A673 (cell line): Measurements from ENCODE around the gene KIF7. TPM values are rescaled to one million over a fixed set of nuclear protein-coding genes. Genes with fewer than 3 reads are reported as not detected.

Source experiments
- BruUV-seq: library from RNA; stranded (reverse); fragments of 400-500 nt; replicated peaks from 2 replicates; lab custom pipeline; 2021; lab: Mats Ljungman, UMichigan
- CTCF ChIA-PET: fragments of 300-600 bp; sonication (Branson Sonifier 250); formaldehyde crosslinking; loops from one replicate; lab custom pipeline; 2022; ENCODE audit warnings: antibody characterized with exemption; lab: Charles Lee
- POLR2A ChIA-PET: fragments of 300-600 bp; sonication (Branson Sonifier 250); formaldehyde crosslinking; loops from one replicate; lab custom pipeline; 2022; ENCODE audit warnings: antibody characterized with exemption; ENCODE audit not compliant: low non-redundant PET; lab: Charles Lee
- DNase-seq: peaks from one replicate; pipeline ENCODE4 v3.0.0-alpha.2; 2015; ENCODE audit warnings: low spot score
- H3K27ac ChIP-seq: fragments of 200-600 bp; sonication (generic); 2 replicates; pipeline ENCODE4 v1.5.1; 2016; ENCODE audit warnings: mixed run types, low read depth, mild to moderate bottlenecking, mixed read lengths, antibody characterized with exemption, low read length; ENCODE audit not compliant: poor library complexity, severe bottlenecking
- H3K27me3 ChIP-seq: fragments of 200-600 bp; sonication (generic); replicated peaks from 2 replicates; pipeline ENCODE4 v1.6.1; 2017; ENCODE audit warnings: mixed run types, low read depth, mild to moderate bottlenecking, mixed read lengths, antibody characterized with exemption, low read length; ENCODE audit not compliant: insufficient read depth, poor library complexity
- H3K36me3 ChIP-seq: fragments of 200-600 bp; sonication (generic); 2 replicates; pipeline ENCODE4 v1.6.1; 2016; ENCODE audit warnings: mixed run types, mild to moderate bottlenecking, mixed read lengths, antibody characterized with exemption, low read length; ENCODE audit not compliant: insufficient read depth, poor library complexity, severe bottlenecking
- H3K4me1 ChIP-seq: fragments of 200-600 bp; sonication (generic); 2 replicates; pipeline ENCODE4 v1.6.1; 2017; ENCODE audit warnings: mixed run types, mild to moderate bottlenecking, mixed read lengths, antibody characterized with exemption, low read length; ENCODE audit not compliant: insufficient read depth, poor library complexity, severe bottlenecking
- H3K4me3 ChIP-seq: fragments of 200-600 bp; sonication (generic); 2 replicates; pipeline ENCODE4 v1.5.1; 2016; ENCODE audit warnings: low read depth, mixed run types, mild to moderate bottlenecking, mixed read lengths, low read length; ENCODE audit not compliant: poor library complexity, severe bottlenecking
- H3K9me3 ChIP-seq: fragments of 200-600 bp; sonication (generic); 2 replicates; pipeline ENCODE4 v1.6.1; 2016; ENCODE audit warnings: mixed run types, low read depth, mild to moderate bottlenecking, mixed read lengths, antibody characterized with exemption, low read length; ENCODE audit not compliant: poor library complexity, severe bottlenecking
- CTCF ChIP-seq: fragments of 300-800, 200-600 bp; sonication (generic); conservative IDR thresholded peaks from 2 replicates; pipeline ENCODE4 v1.5.1; 2017; ENCODE audit warnings: low read depth, mild to moderate bottlenecking, antibody characterized with exemption, low read length, moderate library complexity, mixed read lengths
- EZH2 ChIP-seq: fragments of 200-600 bp; sonication (generic); IDR thresholded peaks from 2 replicates; pipeline ENCODE4 v1.6.1; 2017; ENCODE audit warnings: borderline replicate concordance, low read depth, mild to moderate bottlenecking, mixed read lengths, antibody characterized with exemption, low read length; ENCODE audit not compliant: poor library complexity, severe bottlenecking
- intact Hi-C: fragments of 100-400 bp; cut with micrococcal nuclease; formaldehyde crosslinking; loops from one replicate; pipeline ENCODE4 v1.10.0; 2022; ENCODE audit not compliant: unreplicated experiment
- total RNA-seq: library from RNA; stranded (reverse); gene quantifications from 2 replicates; pipeline ENCODE4 v1.2.3, GENCODE V29; 2021

KIF7 gene
- total RNA-seq, 1 experiment from 2014 or later = 9.5 TPM

GRCh38 chr15:89695198-89695597 lies 39.9 kb upstream of the KIF7 start:
- DNase-seq = no peak
- BruUV-seq = no TSS peak
- Histone ChIP-seq H3K9me3 (no peaks in the 10 kb centered on the region), H3K36me3 (no peaks in the 10 kb centered on the region), H3K4me1 (no peaks in the 10 kb centered on the region), H3K27ac (no peak overlapping the region), H3K4me3 (no peak overlapping the region), H3K27me3 (peaks cover 3% of the 10 kb centered on the region)
- ChIA-PET POLR2A (no interaction called here), CTCF (interaction anchor here (0.6 kb wide), 2 partner anchors 45 to 52 kb away, joined by 3 to 6 read pairs; no protein-coding TSS in a partner anchor)
- no peak for TF ChIP-seq CTCF
- TF ChIP-seq EZH2 = no peak
- intact Hi-C loops = no loop called here

GRCh38 chr15:89693696-89694095 lies 38.4 kb upstream of the KIF7 start:
- no peak overlapping the region for H3K27ac ChIP-seq
- no peaks in the 10 kb centered on the region for H3K36me3 ChIP-seq
- peaks cover 3% of the 10 kb centered on the region for H3K27me3 ChIP-seq
- ChIA-PET POLR2A (no interaction called here), CTCF (no interaction called here)
- TF ChIP-seq EZH2 = no peak
- TF ChIP-seq CTCF = no peak
- intact Hi-C loops = no loop called here
- H3K9me3 ChIP-seq = no peaks in the 10 kb centered on the region
- BruUV-seq = no TSS peak
- H3K4me1 ChIP-seq = no peaks in the 10 kb centered on the region
- no peak for DNase-seq
- no peak overlapping the region for H3K4me3 ChIP-seq

- H3K27me3 ChIP-seq = peaks cover 3% of the 10 kb centered on the region
- DNase-seq = no peak
- H3K9me3 ChIP-seq = no peaks in the 10 kb centered on the region
- TF ChIP-seq EZH2 (no peak), CTCF (no peak)
- CTCF ChIA-PET = no interaction called here
- intact Hi-C loops = no loop called here
- H3K4me1 ChIP-seq = no peaks in the 10 kb centered on the region
- no peak overlapping the region for H3K4me3 ChIP-seq
- no peaks in the 10 kb centered on the region for H3K36me3 ChIP-seq
- no TSS peak for BruUV-seq
- POLR2A ChIA-PET = no interaction called here
- H3K27ac ChIP-seq = no peak overlapping the region
Observed at GRCh38 chr15:89693091-89693490, 37.8 kb upstream of the KIF7 start.
